ENCODE results near the gene SNX30. TPM values are rescaled to one million over a fixed set of nuclear protein-coding genes. Genes with fewer than 3 reads are reported as not detected.

SNX30 gene
- polyA plus RNA-seq, 1 of the 3 experiments (the other 2 are of a cell fraction): 2.7 TPM

- TF ChIP-seq TCF12 (IDR thresholded peaks at IDR 0.05) (no peak), CHD2 (IDR thresholded peaks at IDR 0.05; ENCODE audit: low read length, partially characterized antibody) (no peak), SMC3 (IDR thresholded peaks at IDR 0.05; ENCODE audit: low read depth, low read length) (no peak), USF1 (IDR thresholded peaks at IDR 0.05; ENCODE audit: borderline replicate concordance, low read depth) (no peak)
Observed at GRCh38 chr9:112880650-112881049, 130.1 kb downstream of the SNX30 start (continued).

GRCh38 chr9:112881331-112881730 is 130.8 kb downstream of the SNX30 start:
- Histone ChIP-seq H3K4me3 (ENCODE audit: low read depth in 2 of 2, low read length in 1 of 2) (no peak overlapping the region), H3K4me2 (no peak overlapping the region), H2AFZ (ENCODE audit: low read depth) (no peak overlapping the region), H3F3A (replicated peaks; ENCODE audit: insufficient read depth) (no peaks in the 10 kb centered on the region), H4K20me1 (ENCODE audit: insufficient read depth) (no peaks in the 10 kb centered on the region), H3K9me2 (no peaks in the 10 kb centered on the region), H3K36me3 (replicated peaks in 1 of 2; ENCODE audit: control insufficient read depth in 1 of 2, insufficient read depth in 2 of 2, low read length in 1 of 2) (no peaks in the 10 kb centered on the region), H3K27ac (ENCODE audit: low read depth in 2 of 2, low read length in 1 of 2) (no peak overlapping the region), H3K9ac (no peak overlapping the region), H3K27me3 (ENCODE audit: insufficient read depth) (no peaks in the 10 kb centered on the region), H3K79me2 (ENCODE audit: insufficient read depth) (no peaks in the 10 kb centered on the region), H3K4me1 (ENCODE audit: control insufficient read depth in 1 of 2, insufficient read depth in 2 of 2, low read depth in 1 of 2, low read length in 1 of 2) (no peaks in the 10 kb centered on the region), H3K9me3 (no peaks in the 10 kb centered on the region)
- TF ChIP-seq NRF1 (IDR thresholded peaks at IDR 0.05; ENCODE audit: low read depth, low read length) (no peak), PBX3 (IDR thresholded peaks at IDR 0.05) (no peak), ELF1 (IDR thresholded peaks at IDR 0.05) (no peak), POLR2AphosphoS5 (IDR thresholded peaks at IDR 0.05; ENCODE audit: low read depth, low read length) (no peak), ZBTB33 (IDR thresholded peaks at IDR 0.05; ENCODE audit: borderline replicate concordance, low read depth) (no peak), FOXM1 (IDR thresholded peaks at IDR 0.05; ENCODE audit: low read depth) (no peak), TAF1 (IDR thresholded peaks at IDR 0.05; ENCODE audit: borderline replicate concordance, low read depth, low read length) (no peak), GATA2 (CRISPR knock-in tag; IDR thresholded peaks at IDR 0.05) (no peak), CTCF (IDR thresholded peaks at IDR 0.05) (no peak), GABPA (IDR thresholded peaks at IDR 0.05; ENCODE audit: low read depth) (no peak), TCF12 (IDR thresholded peaks at IDR 0.05) (no peak), RAD21 (IDR thresholded peaks at IDR 0.05; ENCODE audit: low read length) (no peak), USF1 (IDR thresholded peaks at IDR 0.05; ENCODE audit: borderline replicate concordance, low read depth) (no peak), USF2 (IDR thresholded peaks at IDR 0.05; ENCODE audit: borderline replicate concordance, low read depth, low read length) (no peak)
- no peak for DNase-seq
- POLR2A ChIA-PET: no interaction called here
- WGBS (ENCODE audit: low lambda C conversion rate): 86% methylated on average over 3 of the region's 7 CpGs
- CTCF ChIA-PET: interaction anchor here (1.0 kb wide), 1 partner anchor 36 kb away, joined by 3 read pairs; no protein-coding TSS in a partner anchor

Measured in SK-N-SH (cell line).